ENCODE data around the gene GAL3ST1. TPM values are rescaled to one million over a fixed set of nuclear protein-coding genes. Genes with fewer than 3 reads are reported as not detected.

Gene GAL3ST1
- total and polyA plus RNA-seq, 2 of the 8 experiments (the other 6 are each of a cell fraction or from before 2014, with no cell fraction given) = 11.0 to 32.5 TPM

- Histone ChIP-seq H3K4me1 (replicated peaks in 1 of 4; ENCODE audit: control insufficient read depth in 3 of 4, insufficient read depth in 4 of 4, low read length in 3 of 4) (peaks cover 0 to 18% (median 11%) of the 10 kb centered on the region in 4 experiments; a peak in 6 of 7 replicates), H3K18ac (ENCODE audit: extremely low read depth, low read length) (no peak overlapping the region), H3K14ac (ENCODE audit: insufficient read length) (no peak overlapping the region), H3K4ac (replicated peaks; ENCODE audit: insufficient read length, low read depth, low read length) (peak overlapping the region; percentile 57), H3K4me3 (ENCODE audit: extremely low read depth in 1 of 4, insufficient read depth in 2 of 4, low read depth in 3 of 4, low read length in 4 of 4) (no peak overlapping the region), H3K23ac (ENCODE audit: insufficient read length) (no peak overlapping the region), H3K56ac (replicated peaks; ENCODE audit: insufficient read length, low read depth, low read length) (no peak overlapping the region), H4K91ac (replicated peaks; ENCODE audit: insufficient read length, low read length) (no peak overlapping the region), H2AK5ac (ENCODE audit: low read depth, low read length) (no peak overlapping the region; the same call in 1 of the 2 replicates), H2BK12ac (ENCODE audit: low read depth, low read length) (0 out of 2 replicates have a peak overlapping the region, but pooled peaks have one; percentile 39), H3K23me2 (ENCODE audit: low read depth, low read length) (no peaks in the 10 kb centered on the region; the same call in 1 of the 2 replicates), H2AFZ (ENCODE audit: low read length) (no peak overlapping the region), H3K27ac (ENCODE audit: low read depth, low read length) (no peak overlapping the region), H2BK20ac (ENCODE audit: low read length) (no peak overlapping the region; the same call in 1 of the 2 replicates), H4K8ac (ENCODE audit: extremely low read depth, insufficient read depth, low read length) (no peak overlapping the region), H3K79me2 (ENCODE audit: control insufficient read depth in 1 of 2, insufficient read depth in 2 of 2, low read length in 2 of 2) (no peaks in the 10 kb centered on the region), H4K5ac (ENCODE audit: insufficient read length, low read depth, low read length) (no peak overlapping the region), H3K36me3 (ENCODE audit: control insufficient read depth in 2 of 4, insufficient read depth in 4 of 4, low read length in 3 of 4) (no peaks in the 10 kb centered on the region), H3K9ac (replicated peaks in 1 of 4; ENCODE audit: extremely low read depth in 1 of 4, low read depth in 3 of 4, low read length in 3 of 4) (no peak overlapping the region), H3K27me3 (replicated peaks in 1 of 4; ENCODE audit: control insufficient read depth in 3 of 4, extremely low read depth in 1 of 4, insufficient read depth in 3 of 4, low read length in 3 of 4) (no peaks in the 10 kb centered on the region), H4K20me1 (replicated peaks in 1 of 2; ENCODE audit: control insufficient read depth in 1 of 2, insufficient read depth in 2 of 2, low read length in 2 of 2) (no peaks in the 10 kb centered on the region), H3K9me3 (ENCODE audit: insufficient read depth in 2 of 2, low read depth in 1 of 2, low read length in 1 of 2) (no peaks in the 10 kb centered on the region), H2BK5ac (ENCODE audit: low read depth, low read length) (0 out of 2 replicates have a peak overlapping the region, but pooled peaks have one; percentile 40), H3K79me1 (ENCODE audit: low read depth, low read length) (no peaks in the 10 kb centered on the region; the same call in 1 of the 2 replicates), H3K4me2 (ENCODE audit: insufficient read depth in 1 of 2, low read depth in 2 of 2, low read length in 2 of 2) (no peak overlapping the region), H2BK15ac (ENCODE audit: low read length) (no peak overlapping the region), H2BK120ac (replicated peaks; ENCODE audit: low read depth, low read length) (no peak overlapping the region)
- no peak for FAIRE-seq
- no peak for DNase-seq (ENCODE audit: low read depth in 1 of 2, low spot score in 2 of 2)
- ChIA-PET CTCF (ENCODE audit: partially characterized antibody) (interaction anchor here (1.2 to 1.7 kb wide), 7 partner anchors 8 to 325 kb away, joined by 3 to 13 read pairs (median 4); no protein-coding TSS in a partner anchor), POLR2A (ENCODE audit: partially characterized antibody) (interaction anchor here (0.7 to 2.2 kb wide), 6 partner anchors 11 to 237 kb away, joined by 3 to 10 read pairs (median 4); partner anchors contain the start of gene TCN2)
- TF ChIP-seq POLR2AphosphoS5 (IDR thresholded peaks at IDR 0.05; ENCODE audit: low read depth, low read length) = no peak
- no peak for TF ChIP-seq GTF2F1 (IDR thresholded peaks at IDR 0.05; ENCODE audit: borderline replicate concordance, low read depth, low read length)
- no peak for TF ChIP-seq TAF7 (optimal IDR thresholded peaks at IDR 0.05; ENCODE audit: borderline replicate concordance, low read depth, low read length)
- TF ChIP-seq RAD21 (IDR thresholded peaks at IDR 0.05 in 1 of 2, conservative IDR thresholded peaks at IDR 0.05 in 1 of 2; ENCODE audit: low read depth in 2 of 2, low read length in 2 of 2) = no peak
- TF ChIP-seq TBP (IDR thresholded peaks at IDR 0.05; ENCODE audit: low read depth, low read length) = no peak
- TF ChIP-seq CREB1 (IDR thresholded peaks at IDR 0.05) = no peak
- TF ChIP-seq SP4 (IDR thresholded peaks at IDR 0.05; ENCODE audit: low read length) = no peak
- TF ChIP-seq EGR1 (IDR thresholded peaks at IDR 0.05; ENCODE audit: borderline replicate concordance, low read depth, low read length) = no peak
- TF ChIP-seq SIRT6 (IDR thresholded peaks at IDR 0.05; ENCODE audit: low read length) = no peak
- no peak for TF ChIP-seq CBX5 (IDR thresholded peaks at IDR 0.05; ENCODE audit: low read depth, low read length)
- no peak for TF ChIP-seq TCF12 (IDR thresholded peaks at IDR 0.05; ENCODE audit: low read depth, low read length)
- no peak for TF ChIP-seq EP300 (IDR thresholded peaks at IDR 0.05; ENCODE audit: borderline replicate concordance in 1 of 2, low read depth in 2 of 2, low read length in 2 of 2)
- TF ChIP-seq POU5F1 (IDR thresholded peaks at IDR 0.05; ENCODE audit: low read depth, low read length) = no peak
- TF ChIP-seq SIX5 (IDR thresholded peaks at IDR 0.05; ENCODE audit: low read depth, low read length) = no peak
- TF ChIP-seq MAFK (IDR thresholded peaks at IDR 0.05; ENCODE audit: low read depth, low read length) = no peak
- 84% methylated on average over 4 of the region's 4 CpGs; no CpG with 5 or more reads in 1 of the 2 experiments for WGBS, 2 experiments (ENCODE audit: extremely low coverage in 1 of 2, insufficient coverage in 1 of 2, insufficient read length in 1 of 2, insufficient replicate concordance in 2 of 2, low coverage in 1 of 2, low lambda C conversion rate in 2 of 2, missing lambda C conversion rate in 1 of 2)
Observed at GRCh38 chr22:30565341-30565740, 9.1 kb downstream of the GAL3ST1 start.

Measured in H1 (cell line).